ENCODE measurements around the gene ANAPC10. TPM values are rescaled to one million over a fixed set of nuclear protein-coding genes. Genes with fewer than 3 reads are reported as not detected.
A peak's percentile ranks its signal among the peaks of the same experiment; 100 is the strongest.

The ANAPC10 gene
- total and polyA plus RNA-seq, 2 donors (not counting 3 experiments of a cell fraction or from before 2014, with no cell fraction given): 15.7 to 24.0 TPM

- no peak for FAIRE-seq
- H3K79me2 ChIP-seq (ENCODE audit: control insufficient read depth, insufficient read depth, low read length): peaks cover 3% of the 10 kb centered on the region
- TF ChIP-seq POLR2AphosphoS5 (IDR thresholded peaks at IDR 0.05; ENCODE audit: insufficient read depth, low read depth, low read length) (no peak), MYC (IDR thresholded peaks at IDR 0.05; ENCODE audit: low read depth, low read length) (no peak), FOS (IDR thresholded peaks at IDR 0.05; ENCODE audit: borderline replicate concordance, insufficient read depth, low read length) (no peak), CTCF (IDR thresholded peaks at IDR 0.05; ENCODE audit: extremely low read depth in 1 of 2, insufficient read depth in 1 of 2, low read depth in 1 of 2, low read length in 2 of 2) (no peak), POLR2A (IDR thresholded peaks at IDR 0.05; ENCODE audit: low read depth, low read length) (no peak), EZH2 (IDR thresholded peaks at IDR 0.05; ENCODE audit: borderline replicate concordance, low read depth, low read length, severe bottlenecking) (no peak), GATA2 (IDR thresholded peaks at IDR 0.05; ENCODE audit: insufficient read depth, insufficient read length, low read depth, low read length) (no peak), JUN (IDR thresholded peaks at IDR 0.05; ENCODE audit: borderline replicate concordance, insufficient read depth, insufficient read length, low read depth) (no peak)
- TF ChIP-seq, protein P1, sequence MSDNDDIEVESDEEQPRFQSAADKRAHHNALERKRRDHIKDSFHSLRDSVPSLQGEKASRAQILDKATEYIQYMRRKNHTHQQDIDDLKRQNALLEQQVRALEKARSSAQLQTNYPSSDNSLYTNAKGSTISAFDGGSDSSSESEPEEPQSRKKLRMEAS (IDR thresholded peaks at IDR 0.05; ENCODE audit: insufficient read depth, insufficient read length): no peak
- intact Hi-C loops (cut with micrococcal nuclease) (loop anchor here (10.0 kb wide), 2 partner anchors 421 to 491 kb away; partner anchors contain the start of gene HHIP), dilution Hi-C loops (cut with MboI; ENCODE audit: extremely low pct_ligation_motif_present, low sequenced_read_pairs) (no loop called here)
- H3K27ac ChIP-seq (ENCODE audit: insufficient read depth, low read depth, low read length): no peak overlapping the region
- no peaks in the 10 kb centered on the region for H3K9me1 ChIP-seq (replicated peaks; ENCODE audit: control insufficient read depth, extremely low read depth, insufficient read depth, low read length)
- DNase-seq (ENCODE audit: low read depth, low spot score): peak; percentile 41
- H3K4me1 ChIP-seq (ENCODE audit: control insufficient read depth, extremely low read depth, insufficient read depth, low read length): peaks cover 10% of the 10 kb centered on the region
- no peak overlapping the region for H3K4me3 ChIP-seq (replicated peaks in 1 of 3; ENCODE audit: insufficient read depth in 1 of 3, low read depth in 1 of 3, low read length in 3 of 3)
- POLR2A ChIA-PET: no interaction called here
- H4K20me1 ChIP-seq (replicated peaks; ENCODE audit: control insufficient read depth, extremely low read depth, insufficient read depth, low read length): no peaks in the 10 kb centered on the region
- no peak overlapping the region for H2AFZ ChIP-seq (ENCODE audit: low read depth, low read length)
- CTCF ChIA-PET: interaction anchor here (1.1 to 1.8 kb wide), 2 partner anchors 32 to 551 kb away, joined by 3 to 4 read pairs; partner anchors contain the start of genes ABCE1 and ANAPC10
- H3K9me3 ChIP-seq (replicated peaks; ENCODE audit: control insufficient read depth, insufficient read depth, low read length): no peaks in the 10 kb centered on the region
- H3K36me3 ChIP-seq (ENCODE audit: control insufficient read depth in 2 of 2, extremely low read depth in 1 of 2, insufficient read depth in 2 of 2, low read length in 2 of 2): no peaks in the 10 kb centered on the region
- BruUV-seq (replicated peaks): no TSS peak
- H3K9ac ChIP-seq (replicated peaks; ENCODE audit: extremely low read depth, insufficient read depth, low read length): no peak overlapping the region
- H3K4me2 ChIP-seq (ENCODE audit: insufficient read depth, low read length): peak overlapping the region; percentile 5
- H3K27me3 ChIP-seq (ENCODE audit: control insufficient read depth in 2 of 2, insufficient read depth in 2 of 2, low read length in 2 of 2): no peaks in the 10 kb centered on the region
Measured at GRCh38 chr4:145066063-145066501, 31.9 kb downstream of the ANAPC10 start.

All from endothelial cell of umbilical vein (primary cell).